Measurements from ENCODE around the gene SCPEP1.

The SCPEP1 gene

GRCh38 chr17:57016764-57017116 lies 38.8 kb downstream of the SCPEP1 start:
- H2AFZ ChIP-seq: no peak overlapping the region
- no peaks in the 10 kb centered on the region for H3K9me3 ChIP-seq (ENCODE audit: control insufficient read depth, low read length)
- no peak overlapping the region for H3K27ac ChIP-seq
- no peak for TF ChIP-seq CTCF (IDR thresholded peaks at IDR 0.05)
- peaks cover 2% of the 10 kb centered on the region for H3K4me1 ChIP-seq
- H3K79me2 ChIP-seq: no peaks in the 10 kb centered on the region
- H3K4me3 ChIP-seq (ENCODE audit: low read depth, low read length): no peak overlapping the region
- H3K9ac ChIP-seq: no peak overlapping the region
- H3K36me3 ChIP-seq (ENCODE audit: control insufficient read depth, insufficient read depth, low read length): no peaks in the 10 kb centered on the region
- H3K4me2 ChIP-seq (ENCODE audit: low read length): no peak overlapping the region
- H3K27me3 ChIP-seq (ENCODE audit: control insufficient read depth, insufficient read depth, low read length): no peaks in the 10 kb centered on the region

- no peaks in the 10 kb centered on the region for H3K79me2 ChIP-seq
- no peak overlapping the region for H3K9ac ChIP-seq
- no peak overlapping the region for H3K4me3 ChIP-seq (ENCODE audit: low read depth, low read length)
- no peaks in the 10 kb centered on the region for H3K36me3 ChIP-seq (ENCODE audit: control insufficient read depth, insufficient read depth, low read length)
- H3K9me3 ChIP-seq (ENCODE audit: control insufficient read depth, low read length): no peaks in the 10 kb centered on the region
- no peaks in the 10 kb centered on the region for H3K27me3 ChIP-seq (ENCODE audit: control insufficient read depth, insufficient read depth, low read length)
- TF ChIP-seq CTCF (IDR thresholded peaks at IDR 0.05): no peak
- no peak overlapping the region for H3K4me2 ChIP-seq (ENCODE audit: low read length)
- H3K27ac ChIP-seq: no peak overlapping the region
- H2AFZ ChIP-seq: peak overlapping the region; percentile 38
- H3K4me1 ChIP-seq: no peaks in the 10 kb centered on the region
These were observed 39.7 kb downstream of the SCPEP1 start for GRCh38 chr17:57017625-57018024.

- Histone ChIP-seq H3K4me2 (ENCODE audit: low read length) (no peak overlapping the region), H3K4me1 (no peaks in the 10 kb centered on the region), H3K79me2 (no peaks in the 10 kb centered on the region), H3K36me3 (ENCODE audit: control insufficient read depth, insufficient read depth, low read length) (no peaks in the 10 kb centered on the region), H2AFZ (no peak overlapping the region), H3K27ac (no peak overlapping the region), H3K9me3 (ENCODE audit: control insufficient read depth, low read length) (no peaks in the 10 kb centered on the region), H3K4me3 (ENCODE audit: low read depth, low read length) (no peak overlapping the region), H3K9ac (no peak overlapping the region), H3K27me3 (ENCODE audit: control insufficient read depth, insufficient read depth, low read length) (no peaks in the 10 kb centered on the region)
- TF ChIP-seq CTCF (IDR thresholded peaks at IDR 0.05): no peak
These were observed 42.3 kb downstream of the SCPEP1 start for GRCh38 chr17:57020208-57020607.

GRCh38 chr17:57021226-57021940 lies 43.5 kb downstream of the SCPEP1 start:
- Histone ChIP-seq H3K9me3 (ENCODE audit: control insufficient read depth, low read length) (no peaks in the 10 kb centered on the region), H3K27ac (no peak overlapping the region), H3K36me3 (ENCODE audit: control insufficient read depth, insufficient read depth, low read length) (no peaks in the 10 kb centered on the region), H3K79me2 (no peaks in the 10 kb centered on the region), H2AFZ (no peak overlapping the region), H3K27me3 (ENCODE audit: control insufficient read depth, insufficient read depth, low read length) (no peaks in the 10 kb centered on the region), H3K4me1 (no peaks in the 10 kb centered on the region), H3K4me2 (ENCODE audit: low read length) (no peak overlapping the region), H3K9ac (no peak overlapping the region), H3K4me3 (ENCODE audit: low read depth, low read length) (no peak overlapping the region)
- no peak for TF ChIP-seq CTCF (IDR thresholded peaks at IDR 0.05)

- no peaks in the 10 kb centered on the region for H3K9me3 ChIP-seq (ENCODE audit: control insufficient read depth, low read length)
- H3K79me2 ChIP-seq: no peaks in the 10 kb centered on the region
- no peak overlapping the region for H3K9ac ChIP-seq
- no peak overlapping the region for H2AFZ ChIP-seq
- H3K4me1 ChIP-seq: no peaks in the 10 kb centered on the region
- no peaks in the 10 kb centered on the region for H3K36me3 ChIP-seq (ENCODE audit: control insufficient read depth, insufficient read depth, low read length)
- no peak overlapping the region for H3K4me3 ChIP-seq (ENCODE audit: low read depth, low read length)
- H3K27me3 ChIP-seq (ENCODE audit: control insufficient read depth, insufficient read depth, low read length): no peaks in the 10 kb centered on the region
- H3K4me2 ChIP-seq (ENCODE audit: low read length): no peak overlapping the region
- no peak for TF ChIP-seq CTCF (IDR thresholded peaks at IDR 0.05)
- H3K27ac ChIP-seq: no peak overlapping the region
These were observed 47.9 kb downstream of the SCPEP1 start for GRCh38 chr17:57025876-57026275.

Measured in parathyroid adenoma (tissue), 2 donors.